ENCODE results near the gene GRID1.
"Not testable (repeated sequence)": the region's sequence is repeated elsewhere in the genome, so short reads cannot be mapped to it uniquely, and the experiment has no call there.

Gene GRID1

DNA sequence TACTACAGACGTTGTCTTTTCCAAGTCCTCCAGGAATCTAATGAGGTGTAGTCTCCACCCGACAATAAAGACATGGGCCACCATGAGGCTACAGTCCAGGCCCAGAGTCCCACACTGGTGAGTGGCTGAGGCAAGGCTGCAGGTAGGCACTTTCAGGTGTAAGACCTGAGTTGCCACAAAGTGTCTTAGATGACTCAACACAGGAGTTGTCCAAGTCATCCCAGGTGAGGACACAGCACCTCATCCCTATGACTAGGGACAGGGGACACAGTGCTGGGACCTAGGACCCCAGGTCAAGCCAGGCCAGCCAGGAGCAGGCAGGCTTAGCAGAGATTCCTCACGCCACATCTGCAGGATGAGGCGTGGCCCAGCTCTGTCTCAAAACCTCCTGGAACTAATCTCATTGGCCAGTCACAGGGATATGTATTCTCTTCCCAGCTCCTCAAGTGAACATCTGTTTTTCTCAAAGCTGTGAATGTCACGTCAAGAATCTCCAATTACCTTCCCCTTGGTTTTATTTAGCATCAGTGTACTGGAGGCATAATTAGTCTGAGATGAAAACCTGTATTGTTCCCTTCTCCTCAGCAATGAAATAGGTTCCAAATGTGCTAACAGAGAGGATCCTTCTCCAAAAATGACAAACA, 254.6 kb downstream of the GRID1 start:
- H3K4me3 ChIP-seq = no peak overlapping the region
- H3K27ac ChIP-seq = no peak overlapping the region

DNA sequence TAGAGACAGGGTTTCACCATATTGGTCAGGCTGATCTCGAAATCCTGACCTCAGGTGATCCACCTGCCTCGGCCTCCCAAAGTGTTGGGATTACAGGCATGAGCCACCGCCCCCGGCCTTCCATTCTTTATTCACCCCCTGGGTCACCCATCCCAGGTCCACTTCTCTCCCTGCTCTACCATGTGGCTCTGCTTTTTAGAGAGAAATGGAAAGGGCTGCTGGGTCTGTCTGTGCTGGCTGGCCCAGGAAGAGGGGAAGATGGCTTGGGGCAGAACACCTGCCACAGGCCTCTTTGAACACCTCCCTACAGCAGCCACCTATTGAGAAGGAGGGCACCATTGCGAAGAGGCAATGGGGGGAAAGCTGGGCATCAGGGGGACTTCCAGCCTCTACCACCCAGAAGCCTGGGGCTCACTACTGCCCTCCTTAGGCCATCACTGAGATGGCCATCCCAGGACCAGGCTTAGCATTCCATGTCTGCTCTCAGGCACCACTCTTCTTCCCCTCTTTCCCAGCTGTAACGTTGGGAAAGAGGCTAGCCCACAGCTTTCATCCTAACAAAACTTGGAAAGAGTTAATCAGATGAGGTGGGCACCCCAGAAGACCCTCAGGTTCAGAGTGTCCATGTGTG, 256.3 kb downstream of the GRID1 start:
- Histone ChIP-seq H3K27ac (no peak overlapping the region), H3K4me3 (no peak overlapping the region)

DNA sequence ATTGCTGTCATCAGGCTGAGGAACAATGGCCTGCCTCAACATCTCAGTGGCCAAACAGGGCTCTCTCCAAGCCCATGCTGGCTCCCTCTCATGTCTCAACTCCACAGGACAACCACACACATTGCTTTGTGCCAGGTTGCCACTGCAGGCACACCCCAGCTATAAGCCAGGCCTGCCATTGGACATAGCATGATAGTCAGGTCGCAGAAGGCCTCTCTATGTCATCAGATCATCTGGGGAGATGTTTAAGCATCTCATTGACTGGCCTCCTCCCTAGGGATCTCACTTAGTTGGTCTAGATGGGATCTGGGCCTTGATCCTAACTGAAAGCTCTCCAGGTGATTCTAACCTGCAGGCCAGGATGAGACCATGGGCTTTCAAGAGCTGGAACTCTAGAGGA, 257.2 kb downstream of the GRID1 start:
- Histone ChIP-seq H3K27ac (no peak overlapping the region), H3K4me3 (no peak overlapping the region)

DNA sequence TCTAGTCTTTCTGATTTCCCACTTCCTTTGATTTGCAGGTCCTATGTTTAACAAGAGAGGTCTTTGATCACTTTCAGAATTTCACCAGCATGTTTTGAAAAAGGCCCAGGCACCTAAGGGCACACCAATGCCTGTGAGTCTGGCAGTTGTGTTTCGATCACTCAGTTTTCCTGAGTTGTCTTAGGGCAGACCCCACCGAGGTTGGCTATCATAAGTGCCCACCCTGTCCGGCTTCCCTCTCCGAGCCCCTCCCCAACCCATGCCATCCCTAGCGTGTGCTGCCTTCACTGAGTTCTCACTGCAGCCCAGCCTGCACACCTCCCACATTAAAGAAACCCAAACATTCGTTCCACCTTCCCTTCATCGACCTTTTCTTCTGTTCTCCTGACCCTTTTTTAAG, 257.9 kb downstream of the GRID1 start:
- Histone ChIP-seq H3K4me3 (no peak overlapping the region), H3K27ac (no peak overlapping the region)

DNA sequence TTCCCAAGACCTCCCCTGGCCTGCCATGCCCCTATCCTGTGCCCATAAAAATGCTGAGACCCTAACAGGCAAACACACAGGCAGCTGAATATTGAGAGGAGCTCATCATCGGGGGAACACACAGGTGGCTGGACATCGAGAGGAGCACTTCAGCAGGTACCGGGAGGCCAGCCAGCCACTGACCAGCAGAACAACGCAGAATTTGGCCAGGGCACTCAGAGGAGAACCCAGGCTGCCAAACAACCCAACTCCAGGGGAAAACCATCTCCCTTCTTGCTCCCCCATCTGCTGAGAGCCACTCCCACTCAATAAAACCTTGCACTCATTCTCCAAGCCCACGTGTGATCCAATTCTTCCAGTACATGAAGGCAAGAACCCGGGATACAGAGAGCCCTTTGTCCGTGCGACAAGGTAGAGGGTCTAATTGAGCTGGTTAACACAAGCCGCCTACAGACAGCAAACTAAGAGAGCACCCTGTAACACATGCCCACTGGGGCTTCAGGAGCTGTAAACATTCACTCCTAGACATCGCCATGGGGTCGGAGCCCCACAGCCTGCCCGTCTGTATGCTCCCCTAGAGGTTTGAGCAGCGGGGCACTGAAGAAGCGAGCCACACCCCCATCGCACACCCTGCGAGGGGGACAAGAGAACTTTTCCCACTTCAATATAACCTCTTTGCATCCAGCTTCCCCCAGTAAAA, 258.8 kb downstream of the GRID1 start:
- not testable (repeated sequence) for H3K4me3 ChIP-seq, H3K27ac ChIP-seq

DNA sequence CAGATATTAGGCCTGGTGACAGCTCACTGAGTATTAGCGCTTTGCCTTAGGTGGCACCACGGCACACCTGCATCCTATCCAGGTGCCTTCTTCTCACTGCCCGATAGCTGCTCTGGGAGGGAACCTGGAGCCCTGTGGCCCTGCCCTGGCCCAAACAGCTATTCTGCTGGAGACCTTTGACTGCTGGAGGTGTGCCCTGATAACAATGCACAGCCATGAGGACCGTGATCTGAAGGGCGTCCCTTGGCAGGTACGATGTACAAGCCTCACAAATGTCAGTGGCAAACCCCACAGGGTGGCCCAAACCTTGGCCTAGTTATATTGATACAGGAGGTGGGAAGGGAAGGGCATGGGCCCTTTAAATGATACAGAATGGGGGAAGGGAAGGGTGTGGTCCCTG, 259.5 kb downstream of the GRID1 start:
- Histone ChIP-seq H3K27ac (no peak overlapping the region), H3K4me3 (no peak overlapping the region)

DNA sequence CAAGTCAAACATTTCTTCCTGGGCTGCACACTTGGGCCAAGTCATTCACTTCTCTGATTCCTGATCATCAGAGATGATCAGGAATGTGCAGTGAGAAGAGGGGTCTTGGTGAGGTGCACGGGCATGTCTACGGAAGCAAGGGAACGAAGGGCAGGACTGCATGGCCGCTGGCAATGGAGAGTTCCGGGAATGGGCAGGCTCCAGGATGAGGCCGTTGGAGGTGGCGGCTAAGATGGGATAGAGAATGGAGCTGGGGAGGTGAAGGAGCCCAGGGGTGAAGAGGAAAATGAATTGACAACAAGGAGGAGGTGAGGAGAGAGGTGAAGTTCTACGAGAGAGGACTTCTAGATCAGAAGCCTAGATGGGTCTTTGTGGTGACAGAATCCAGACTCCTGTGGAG, 260.0 kb downstream of the GRID1 start:
- no peak overlapping the region for H3K4me3 ChIP-seq
- H3K27ac ChIP-seq = no peak overlapping the region

DNA sequence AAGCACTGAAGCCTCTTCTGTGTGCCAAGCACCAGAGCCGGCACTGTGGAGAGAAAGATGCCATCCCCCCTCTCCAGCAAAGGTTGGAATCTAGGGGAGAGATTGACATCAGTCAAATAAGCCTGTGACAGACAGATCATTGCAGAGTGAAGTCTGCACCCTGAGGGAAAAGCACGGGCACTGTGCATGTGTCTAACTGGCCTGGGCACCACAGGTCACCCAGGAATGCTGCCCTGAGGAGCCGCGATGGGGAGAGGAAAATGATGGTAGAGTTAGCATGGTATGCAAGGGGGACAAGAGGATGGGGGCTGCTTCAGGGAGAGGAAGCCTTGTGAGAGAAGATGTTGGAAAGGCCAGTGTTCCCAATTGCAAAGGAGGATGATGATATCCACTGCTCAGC, 261.0 kb downstream of the GRID1 start:
- Histone ChIP-seq H3K27ac (no peak overlapping the region), H3K4me3 (no peak overlapping the region)

DNA sequence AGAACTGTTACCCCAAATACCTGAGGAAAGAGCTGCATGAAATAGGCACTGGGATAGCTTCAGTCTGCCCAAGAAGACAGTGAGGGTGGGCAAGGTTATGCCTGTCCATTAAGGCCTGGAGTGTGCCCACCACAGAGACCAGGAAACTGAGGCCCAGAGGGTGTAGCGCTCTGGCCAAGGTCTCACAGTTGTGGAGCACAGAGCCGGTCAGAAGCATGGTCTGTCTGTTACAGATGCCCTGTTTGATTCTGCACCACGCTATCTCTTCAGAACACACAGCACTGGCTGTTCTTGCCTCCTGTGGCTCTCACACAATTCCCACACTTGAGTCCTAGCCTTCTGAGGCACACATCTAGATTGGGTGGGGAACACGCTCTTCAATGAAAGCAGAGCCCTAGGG, 261.4 kb downstream of the GRID1 start:
- H3K27ac ChIP-seq = no peak overlapping the region

DNA sequence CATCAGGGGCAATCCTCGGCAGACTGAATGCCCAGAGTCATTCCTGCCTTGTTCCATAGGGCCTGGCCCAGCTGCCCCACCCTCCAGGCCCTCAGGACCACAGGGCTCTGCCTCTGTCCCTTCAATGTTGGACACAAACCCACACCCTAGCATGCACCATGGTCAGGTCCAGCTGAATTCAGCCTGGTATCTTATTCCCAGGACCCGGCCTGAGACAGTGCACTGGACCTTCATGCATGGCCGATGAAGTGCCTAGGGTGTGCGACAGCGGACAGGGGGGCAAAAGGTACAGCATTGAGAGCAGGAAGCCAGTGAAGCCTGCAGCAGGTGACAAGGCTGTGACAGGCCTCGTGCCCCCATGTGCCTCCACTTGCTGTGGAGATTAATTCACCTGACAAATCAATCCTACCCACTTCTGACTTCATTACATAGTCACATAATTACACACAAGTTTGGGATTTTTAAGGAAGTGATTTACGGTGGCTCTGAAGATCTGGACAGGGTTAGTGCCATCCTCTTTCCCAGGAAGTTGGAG, 261.9 kb downstream of the GRID1 start:
- no peak overlapping the region for H3K4me3 ChIP-seq
- H3K27ac ChIP-seq = no peak overlapping the region

More for the DNA sequence above, 261.4 kb downstream of the GRID1 start:
- no peak overlapping the region for H3K4me3 ChIP-seq

DNA sequence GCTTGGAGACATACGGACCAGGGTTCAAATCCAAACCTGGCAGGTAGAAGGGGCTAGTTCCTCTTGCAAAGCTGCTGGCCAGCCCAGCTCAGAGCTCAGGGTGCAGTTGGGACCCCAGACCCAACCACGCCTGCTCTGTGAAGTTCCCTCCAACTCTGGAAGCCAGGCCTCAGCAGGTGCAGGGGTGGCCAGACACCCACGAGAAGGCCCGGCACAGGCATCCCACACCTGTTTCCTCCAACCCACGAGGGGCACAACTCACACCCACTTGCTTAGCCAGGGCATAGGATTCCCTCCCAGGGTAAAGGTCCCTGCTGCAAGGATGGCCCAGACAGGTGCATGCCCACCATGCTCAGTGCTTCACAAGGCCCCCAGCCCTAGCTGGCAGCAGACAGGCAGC, 262.4 kb downstream of the GRID1 start:
- Histone ChIP-seq H3K4me3 (no peak overlapping the region), H3K27ac (no peak overlapping the region)

DNA sequence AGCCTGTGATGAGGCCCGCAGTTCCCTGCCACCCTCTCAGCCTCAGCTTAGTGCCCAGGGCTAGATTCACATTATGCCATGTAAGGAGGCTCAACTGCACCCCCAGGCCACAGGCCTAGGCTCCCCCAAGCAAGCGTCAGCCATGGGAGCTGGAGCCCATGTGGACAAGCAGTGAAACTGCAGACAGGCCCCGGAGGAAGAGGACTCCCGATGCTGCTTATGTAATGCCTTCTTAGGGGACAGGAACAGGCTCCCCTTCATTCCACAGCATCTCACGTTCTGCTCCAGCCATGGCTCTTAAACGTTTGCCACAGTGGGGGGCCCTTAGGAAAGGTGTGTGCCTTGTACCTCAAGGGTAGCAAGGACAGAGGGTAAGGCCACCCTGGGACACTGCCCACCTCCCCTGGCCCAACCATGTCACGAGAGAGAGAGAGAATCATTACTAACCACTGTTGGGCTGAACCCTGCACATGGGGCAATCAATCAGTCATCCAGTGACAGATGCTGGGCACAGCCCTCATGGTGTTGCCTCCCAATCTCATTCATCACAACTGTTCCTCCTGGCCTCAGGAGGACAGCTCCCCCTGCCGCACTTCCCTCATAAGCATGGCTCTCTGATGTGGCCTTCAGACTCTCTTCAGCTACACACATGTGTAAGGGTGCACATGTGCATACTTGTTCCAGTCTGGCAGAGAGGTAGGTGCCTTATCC, 263.0 kb downstream of the GRID1 start:
- H3K27ac ChIP-seq = no peak overlapping the region
- H3K4me3 ChIP-seq = no peak overlapping the region

DNA sequence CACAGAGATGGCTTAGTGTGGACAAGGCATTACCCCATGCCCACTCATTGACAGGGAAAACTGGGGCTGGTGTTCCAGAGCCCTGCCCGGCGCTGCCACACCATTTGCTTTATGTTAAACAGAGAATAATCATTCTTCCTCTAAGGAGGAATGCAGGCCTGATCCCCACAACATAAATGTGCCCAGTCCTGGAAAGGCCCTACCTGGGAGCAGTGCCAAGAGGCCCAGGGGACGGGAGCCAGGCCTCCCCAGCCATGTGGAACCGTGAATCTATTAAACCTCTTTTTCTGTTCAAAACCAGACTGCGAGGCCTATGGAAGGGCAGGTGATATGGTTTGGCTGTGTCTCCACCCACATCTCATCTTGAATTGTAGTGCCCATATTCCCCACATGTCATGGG, 264.1 kb downstream of the GRID1 start:
- Histone ChIP-seq H3K4me3 (no peak overlapping the region), H3K27ac (no peak overlapping the region)

DNA sequence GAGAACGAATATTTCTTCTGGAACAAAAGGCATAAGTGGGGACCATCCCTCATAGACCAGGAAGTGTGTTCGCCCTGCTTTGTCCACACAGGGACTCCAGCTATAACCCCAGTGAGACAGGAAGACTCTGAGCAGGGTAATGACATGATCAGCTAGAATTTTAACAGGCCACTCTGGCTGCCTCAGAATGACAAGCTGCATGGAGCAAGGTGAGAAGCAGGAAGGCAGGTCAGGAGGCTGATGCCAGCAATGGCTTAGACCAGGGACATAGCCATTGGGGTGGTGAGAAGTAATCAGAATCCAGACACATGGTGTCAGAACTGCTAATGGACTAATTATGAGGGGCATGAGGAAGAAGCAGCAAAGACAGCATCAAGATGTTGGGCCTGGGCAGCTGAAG, 264.6 kb downstream of the GRID1 start:
- Histone ChIP-seq H3K27ac (no peak overlapping the region), H3K4me3 (no peak overlapping the region)

DNA sequence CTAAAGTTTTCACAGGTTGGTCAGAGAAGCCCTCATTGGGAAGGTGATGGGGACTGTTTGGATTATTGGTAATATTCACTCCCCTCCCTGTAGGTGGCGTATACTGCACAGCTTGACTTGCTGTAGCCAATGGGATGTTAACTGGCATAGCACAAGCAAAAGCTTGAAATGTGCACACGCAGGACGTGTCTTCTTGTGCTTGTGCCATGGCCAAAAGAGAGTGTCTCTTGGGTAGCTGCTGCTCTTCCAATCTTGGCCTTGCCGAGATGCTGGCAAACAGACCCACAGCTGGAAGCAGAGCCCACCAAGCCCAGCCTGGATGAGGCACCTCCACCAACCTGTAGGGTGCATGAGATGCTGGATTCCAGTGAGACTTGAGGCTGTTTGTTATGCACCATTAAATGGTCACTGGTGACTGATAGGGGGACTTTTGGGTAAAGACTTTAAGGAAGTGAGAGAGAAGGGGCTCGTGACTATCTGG, 266.0 kb downstream of the GRID1 start:
- Histone ChIP-seq H3K27ac (no peak overlapping the region), H3K4me3 (no peak overlapping the region)

DNA sequence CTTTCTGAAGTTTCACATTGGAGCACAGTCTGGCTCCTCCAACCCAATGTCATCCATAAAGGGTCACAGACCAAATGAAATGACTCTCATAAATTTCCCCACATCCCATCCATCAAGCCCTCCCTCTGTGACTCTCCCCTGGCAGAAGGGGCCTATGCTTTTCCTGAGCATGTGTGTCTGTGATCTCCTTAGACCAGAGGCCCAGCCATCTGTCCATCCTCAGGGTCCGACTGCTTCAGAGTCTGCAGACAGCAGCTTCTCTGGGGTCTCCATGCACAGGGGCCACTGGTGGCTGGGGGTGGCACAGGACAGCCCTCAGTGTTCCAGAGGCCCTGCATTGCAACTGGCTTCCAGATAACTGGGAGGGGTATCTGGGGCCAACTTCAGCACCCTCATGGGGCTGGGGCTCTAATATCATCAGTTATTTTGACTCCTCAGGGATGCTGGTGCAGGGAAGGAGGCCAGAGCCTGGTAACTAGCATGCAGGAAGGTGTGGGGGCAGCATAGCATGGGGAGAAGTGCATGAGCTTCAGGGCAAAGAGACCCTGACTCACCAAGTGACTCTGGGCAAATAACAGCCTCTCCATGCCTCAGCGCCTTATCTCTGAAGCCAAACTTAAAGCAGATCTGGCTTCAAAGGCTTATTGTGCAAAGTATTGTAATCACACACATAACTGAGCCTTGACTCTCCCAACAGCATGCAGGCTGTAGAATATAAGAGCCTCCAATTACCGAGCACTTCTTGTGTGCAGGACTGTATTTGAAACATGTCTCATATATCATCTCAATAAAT, 266.9 kb downstream of the GRID1 start:
- Histone ChIP-seq H3K27ac (no peak overlapping the region), H3K4me3 (no peak overlapping the region)

DNA sequence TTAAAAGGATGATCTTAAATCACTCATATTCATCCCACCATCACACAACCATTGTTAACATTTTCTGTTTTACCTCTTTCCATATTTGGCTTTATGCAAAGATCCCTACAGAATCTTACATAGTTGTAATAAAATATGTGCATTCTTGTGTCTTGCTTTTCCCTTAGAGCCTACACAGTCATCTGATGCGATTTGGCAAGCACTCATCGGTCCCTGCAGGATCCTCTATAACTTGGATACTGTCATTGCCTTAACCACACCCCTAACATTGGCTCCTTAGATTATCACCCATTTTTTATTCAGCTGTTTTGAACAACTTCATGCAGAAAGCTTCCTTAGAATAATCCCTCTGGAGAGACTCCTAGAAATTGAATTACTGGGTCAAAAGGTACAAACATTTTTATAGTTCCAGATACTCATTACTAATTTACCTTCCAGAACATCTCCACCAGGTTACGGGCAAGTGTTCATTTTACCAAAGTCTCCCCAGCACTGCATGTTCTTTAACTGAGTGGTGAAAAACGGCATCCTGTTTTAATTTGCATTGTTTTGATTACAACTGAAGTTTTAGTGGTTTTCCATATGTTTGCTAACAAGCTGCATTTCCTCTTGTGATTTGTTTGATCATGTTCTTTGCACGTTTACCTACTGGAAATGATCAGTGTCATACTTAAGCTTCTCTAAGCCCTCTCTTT, 268.3 kb downstream of the GRID1 start:
- no peak overlapping the region for H3K4me3 ChIP-seq
- H3K27ac ChIP-seq = no peak overlapping the region

DNA sequence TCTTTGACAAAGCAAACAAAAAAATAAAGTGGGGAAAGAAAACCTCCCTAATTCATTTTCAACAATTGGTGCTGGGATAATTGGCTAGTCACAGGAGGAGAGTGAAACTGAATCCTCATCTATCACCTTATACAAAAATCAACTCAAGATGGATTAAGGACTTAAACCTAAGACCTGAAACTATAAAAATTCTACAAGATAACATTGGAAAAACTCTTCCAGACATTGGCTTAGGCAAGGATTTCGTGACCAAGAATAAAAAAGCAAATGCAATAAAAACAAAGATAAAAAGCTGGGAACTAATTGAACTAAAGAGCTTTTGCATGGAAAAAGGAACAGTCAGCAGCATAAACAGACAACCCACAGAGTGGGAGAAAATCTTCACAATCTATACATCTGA, 271.5 kb downstream of the GRID1 start:
- H3K4me3 ChIP-seq, H3K27ac ChIP-seq: not testable (repeated sequence)

DNA sequence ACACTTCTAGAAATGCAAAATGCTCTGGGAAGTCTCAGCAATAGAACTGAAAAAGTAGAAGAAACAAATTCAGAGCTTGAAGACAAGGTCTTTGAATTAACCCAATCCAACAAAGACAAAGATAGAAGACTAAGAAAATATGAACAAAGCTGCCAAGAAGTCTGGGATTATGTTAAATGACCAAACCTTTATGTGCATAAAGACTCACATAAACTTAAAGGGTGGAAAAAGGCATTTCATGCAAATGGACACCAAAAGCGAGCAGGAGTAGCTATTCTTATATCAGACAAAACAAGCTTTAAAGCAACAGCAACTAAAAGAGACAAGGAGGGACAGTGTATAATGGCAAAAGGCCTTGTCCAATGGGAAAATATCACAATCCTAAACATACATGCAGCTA, 274.3 kb downstream of the GRID1 start:
- not testable (repeated sequence) for H3K4me3 ChIP-seq, H3K27ac ChIP-seq
